HepG2 (cell line): ENCODE data around the gene ZC3H7B. TPM values are rescaled to one million over a fixed set of nuclear protein-coding genes. Genes with fewer than 3 reads are reported as not detected.

Experiments used
- ATAC-seq: fragments of 200-7000 bp; cut with Tn5 transposase; 3 replicates; pipeline ENCODE4 v1.9.1; 2020; ENCODE audit warnings: mild to moderate bottlenecking, moderate library complexity
- BruUV-seq: library from RNA; stranded (reverse); fragments of 400-500 nt; replicated peaks from 2 replicates; lab custom pipeline; 2021; lab: Mats Ljungman, UMichigan
- CTCF ChIA-PET: fragments of 300-600 bp; formaldehyde crosslinking; extraction: SDS; loops from one replicate; lab custom pipeline; 2021; ENCODE audit warnings: low total read pairs, inconsistent platforms, low intra/inter-chr PET ratio; lab: Yijun Ruan, JAX
- POLR2A ChIA-PET: fragments of 350-600 bp; sonication (Branson Sonifier 250); formaldehyde crosslinking; loops from one replicate; lab custom pipeline; 2020; ENCODE audit warnings: antibody characterized with exemption, inconsistent platforms; lab: Yijun Ruan, JAX
- DNase-seq: peaks from one replicate; pipeline ENCODE4 v3.0.0-alpha.2; 2015; ENCODE audit warnings: low spot score
- FAIRE-seq: peaks from 3 replicates; lab custom pipeline; 2011; peaks lifted over from hg19 to GRCh38; lab: Jason Lieb, UNC
- H2AFZ ChIP-seq: one replicate; pipeline ENCODE4 v1.6.1; 2011; ENCODE audit warnings: low read length, inconsistent platforms
- H3K27ac ChIP-seq: fragments of 300-600 bp; 3 replicates; pipeline ENCODE4 v1.8.0; 2011; ENCODE audit warnings: mixed run types, mild to moderate bottlenecking, mixed read lengths, low read length, inconsistent platforms; ENCODE audit not compliant: insufficient read depth; ENCODE audit errors: extremely low read length
- H3K27me3 ChIP-seq, 2 experiments: fragments of 200-600 bp in 1 of 2; 2 replicates in 1 of 2; 3 replicates in 1 of 2; pipeline versions ENCODE4 v1.6.0 to v1.8.0; 2011; ENCODE audit warnings: low read length in 2 of 2, mild to moderate bottlenecking in 2 of 2, moderate library complexity in 2 of 2, inconsistent platforms in 1 of 2; ENCODE audit not compliant: insufficient read depth in 2 of 2, control insufficient read depth in 1 of 2
- H3K36me3 ChIP-seq, 2 experiments: fragments of 200-600 bp in 1 of 2; replicated peaks in 1 of 2; 2 replicates in 1 of 2; 3 replicates in 1 of 2; pipeline versions ENCODE4 v1.5.1 to v1.8.0; 2011; ENCODE audit warnings: low read length in 2 of 2, inconsistent platforms in 1 of 2; ENCODE audit not compliant: insufficient read depth in 2 of 2, control insufficient read depth in 1 of 2
- H3K4me1 ChIP-seq: 2 replicates; pipeline ENCODE4 v1.5.1; 2012; ENCODE audit warnings: low read length, inconsistent platforms; ENCODE audit not compliant: insufficient read depth
- H3K4me2 ChIP-seq: 2 replicates; pipeline ENCODE4 v1.6.0; 2011; ENCODE audit warnings: low read depth, low read length, inconsistent platforms
- H3K4me3 ChIP-seq, 3 experiments: fragments of 200-600 bp in 1 of 3; sonication (generic), shearing (Covaris generic) in 1 of 3; replicated peaks in 1 of 3; 2 replicates each; pipeline ENCODE4 v1.5.1; 2011 to 2016; ENCODE audit warnings: low read length in 3 of 3, inconsistent platforms in 2 of 3, low read depth in 2 of 3, mild to moderate bottlenecking in 2 of 3, control low read depth in 1 of 3, mixed read lengths in 1 of 3; ENCODE audit not compliant: insufficient read depth in 1 of 3
- H3K79me2 ChIP-seq: one replicate; pipeline ENCODE4 v1.6.1; 2011; ENCODE audit warnings: low read length, inconsistent platforms; ENCODE audit not compliant: insufficient read depth
- H3K9ac ChIP-seq: 2 replicates; pipeline ENCODE4 v1.6.0; 2011; ENCODE audit warnings: mild to moderate bottlenecking, low read depth, low read length, inconsistent platforms; ENCODE audit not compliant: insufficient read depth
- H3K9me3 ChIP-seq: 2 replicates; pipeline ENCODE4 v1.5.1; 2012; ENCODE audit warnings: mild to moderate bottlenecking, low read length
- H4K20me1 ChIP-seq: 2 replicates; pipeline ENCODE4 v1.6.0; 2011; ENCODE audit warnings: inconsistent platforms, mild to moderate bottlenecking, low read length, moderate library complexity; ENCODE audit not compliant: insufficient read depth
- ATF3 ChIP-seq: sonication (generic); formaldehyde crosslinking; IDR thresholded peaks from 2 replicates; pipeline ENCODE4 v1.4.0; 2020; ENCODE audit warnings: missing genetic modification reagents
- CHCHD3 ChIP-seq: sonication (generic); formaldehyde crosslinking; IDR thresholded peaks from 2 replicates; pipeline ENCODE4 v1.8.0; 2022; ENCODE audit warnings: mild to moderate bottlenecking, missing genetic modification reagents, moderate library complexity
- KAT8 ChIP-seq: IDR thresholded peaks from 2 replicates; pipeline ENCODE4 v1.6.1; 2016; ENCODE audit warnings: missing genetic modification reagents, missing compliant biosample characterization
- KLF12 ChIP-seq: sonication (generic); formaldehyde crosslinking; IDR thresholded peaks from 2 replicates; pipeline ENCODE4 v1.4.0; 2020; ENCODE audit warnings: missing genetic modification reagents, borderline replicate concordance
- MAF1 ChIP-seq: sonication (generic); formaldehyde crosslinking; IDR thresholded peaks from 2 replicates; pipeline ENCODE4 v1.5.0; 2020; ENCODE audit warnings: missing genetic modification reagents, borderline replicate concordance
- NONO ChIP-seq, 2 experiments: fragments of 450-650 bp in 1 of 2; sonication (generic) in 1 of 2; formaldehyde crosslinking in 1 of 2; IDR thresholded peaks in 1 of 2; conservative IDR thresholded peaks in 1 of 2; 2 replicates each; pipeline versions ENCODE4 v1.6.1 to v1.8.0; 2017 to 2022; ENCODE audit warnings: mild to moderate bottlenecking in 1 of 2, missing genetic modification reagents in 1 of 2, moderate library complexity in 1 of 2
- RCOR2 ChIP-seq: IDR thresholded peaks from 2 replicates; pipeline ENCODE4 v1.6.1; 2016; ENCODE audit warnings: missing biosample characterization, missing genetic modification reagents
- RFX5 ChIP-seq: IDR thresholded peaks from 2 replicates; pipeline ENCODE4 v1.6.1; 2011; ENCODE audit warnings: low read depth, low read length, improper control_type of control experiment
- SNRNP70 ChIP-seq: fragments of 200-400 bp; formaldehyde crosslinking; IDR thresholded peaks from 2 replicates; pipeline ENCODE4 v1.6.1; 2017; ENCODE audit warnings: mild to moderate bottlenecking, low read depth, low read length, moderate library complexity
- XRCC5 ChIP-seq: fragments of 200-400 bp; formaldehyde crosslinking; optimal IDR thresholded peaks from 2 replicates; pipeline ENCODE3; 2017; ENCODE audit warnings: mild to moderate bottlenecking, low read length
- ZBTB1 ChIP-seq: sonication (generic); formaldehyde crosslinking; IDR thresholded peaks from 2 replicates; pipeline ENCODE4 v1.4.0; 2020; ENCODE audit warnings: missing genetic modification reagents, borderline replicate concordance
- ZFP1 ChIP-seq: IDR thresholded peaks from 2 replicates; pipeline ENCODE4 v1.6.1; 2016
- ZNF775 ChIP-seq: sonication (generic); formaldehyde crosslinking; IDR thresholded peaks from 2 replicates; pipeline ENCODE4 v1.4.0; 2020; ENCODE audit warnings: missing genetic modification reagents, mild to moderate bottlenecking, moderate library complexity, borderline replicate concordance
- ZSCAN31 ChIP-seq: sonication (generic); formaldehyde crosslinking; IDR thresholded peaks from 2 replicates; pipeline ENCODE4 v1.5.0; 2020; ENCODE audit warnings: low read depth, mild to moderate bottlenecking, missing genetic modification reagents
- WGBS: methylation state at CpG from one replicate; pipeline ENCODE4 v1.1.6; 2017; ENCODE audit warnings: low lambda C conversion rate; 5-methylcytosine and 5-hydroxymethylcytosine counted together
- in situ Hi-C: cut with HindIII; loops from 2 replicates; pipeline ENCODE4 v1.10.0; 2017; ENCODE audit warnings: low pct_unique_long_range_greater_than_20kb; ENCODE audit not compliant: extremely low pct_ligation_motif_present
- intact Hi-C: fragments of 100-400 bp; cut with micrococcal nuclease; formaldehyde crosslinking; loops from one replicate; pipeline ENCODE4 v1.10.0; 2022; ENCODE audit not compliant: unreplicated experiment
- polyA plus RNA-seq, 8 experiments: library from polyadenylated mRNA; depleted of rRNA in 3 of 8; stranded (reverse) in 7 of 8; unstranded in 1 of 8; fragments of >200 nt; fragmentation: Illumina TruSeq in 4 of 8; extraction: Trizol in 4 of 8; gene quantifications; 2 replicates each; pipeline versions ENCODE4 v1.2.1 to v1.2.3, GENCODE V29; 2011 to 2016; ENCODE audit warnings: low read depth in 4 of 8, missing spikeins in 1 of 8, mixed read lengths in 1 of 8; ENCODE audit not compliant: insufficient read depth in 1 of 8
- total RNA-seq, 5 experiments: library from RNA; depleted of rRNA; stranded (reverse); fragments of >200 nt; fragmentation: Illumina TruSeq; extraction: Trizol; gene quantifications; 2 replicates each; pipeline ENCODE4 v1.2.3, GENCODE V29; 2016; ENCODE audit warnings: low read depth in 1 of 5
- TF ChIP-seq, protein P1 (sequence below): sonication (generic); formaldehyde crosslinking; IDR thresholded peaks from 2 replicates; pipeline ENCODE4 v1.4.0; 2020; ENCODE audit warnings: missing genetic modification reagents, borderline replicate concordance
- TF ChIP-seq, protein P2 (sequence below): IDR thresholded peaks from 2 replicates; pipeline ENCODE4 v1.6.1; 2016; ENCODE audit warnings: control low read depth
- TF ChIP-seq, protein P3 (sequence below): sonication (generic); formaldehyde crosslinking; IDR thresholded peaks from 2 replicates; pipeline ENCODE4 v1.5.0; 2020; ENCODE audit warnings: mild to moderate bottlenecking, missing genetic modification reagents

Gene ZC3H7B
- total and polyA plus RNA-seq, 2 of the 13 experiments (the other 11 are each of a cell fraction or from before 2014, with no cell fraction given), result 26.4 to 37.2 TPM

GRCh38 chr22:41274856-41275255 lies 26.5 kb upstream of the ZC3H7B start:
- Histone ChIP-seq H3K4me1 (no peaks in the 10 kb centered on the region), H3K27me3 (no peaks in the 10 kb centered on the region), H3K79me2 (no peaks in the 10 kb centered on the region), H3K4me2 (no peak overlapping the region), H3K9ac (no peak overlapping the region), H3K36me3 (peaks cover 27 to 61% of the 10 kb centered on the region in 2 experiments; a peak in 4 of 5 replicates), H4K20me1 (no peaks in the 10 kb centered on the region), H3K4me3 (no peak overlapping the region), H3K27ac (no peak overlapping the region), H3K9me3 (no peaks in the 10 kb centered on the region), H2AFZ (no peak overlapping the region)
- no peak for FAIRE-seq
- intact Hi-C loops (no loop called here), in situ Hi-C loops (no loop called here)
- no peak for DNase-seq
- WGBS, result 100% methylated on average over 4 of the region's 4 CpGs
- BruUV-seq, result no TSS peak
- ChIA-PET CTCF (no interaction called here), POLR2A (interaction anchor here (1.0 kb wide), 1 partner anchor 14 kb away, joined by 3 read pairs; no protein-coding TSS in a partner anchor)
- no peak for ATAC-seq
- no peak for TF ChIP-seq ATF3 (CRISPR knock-in tag)
- no peak for TF ChIP-seq MAF1 (CRISPR knock-in tag)
- TF ChIP-seq, protein P1, sequence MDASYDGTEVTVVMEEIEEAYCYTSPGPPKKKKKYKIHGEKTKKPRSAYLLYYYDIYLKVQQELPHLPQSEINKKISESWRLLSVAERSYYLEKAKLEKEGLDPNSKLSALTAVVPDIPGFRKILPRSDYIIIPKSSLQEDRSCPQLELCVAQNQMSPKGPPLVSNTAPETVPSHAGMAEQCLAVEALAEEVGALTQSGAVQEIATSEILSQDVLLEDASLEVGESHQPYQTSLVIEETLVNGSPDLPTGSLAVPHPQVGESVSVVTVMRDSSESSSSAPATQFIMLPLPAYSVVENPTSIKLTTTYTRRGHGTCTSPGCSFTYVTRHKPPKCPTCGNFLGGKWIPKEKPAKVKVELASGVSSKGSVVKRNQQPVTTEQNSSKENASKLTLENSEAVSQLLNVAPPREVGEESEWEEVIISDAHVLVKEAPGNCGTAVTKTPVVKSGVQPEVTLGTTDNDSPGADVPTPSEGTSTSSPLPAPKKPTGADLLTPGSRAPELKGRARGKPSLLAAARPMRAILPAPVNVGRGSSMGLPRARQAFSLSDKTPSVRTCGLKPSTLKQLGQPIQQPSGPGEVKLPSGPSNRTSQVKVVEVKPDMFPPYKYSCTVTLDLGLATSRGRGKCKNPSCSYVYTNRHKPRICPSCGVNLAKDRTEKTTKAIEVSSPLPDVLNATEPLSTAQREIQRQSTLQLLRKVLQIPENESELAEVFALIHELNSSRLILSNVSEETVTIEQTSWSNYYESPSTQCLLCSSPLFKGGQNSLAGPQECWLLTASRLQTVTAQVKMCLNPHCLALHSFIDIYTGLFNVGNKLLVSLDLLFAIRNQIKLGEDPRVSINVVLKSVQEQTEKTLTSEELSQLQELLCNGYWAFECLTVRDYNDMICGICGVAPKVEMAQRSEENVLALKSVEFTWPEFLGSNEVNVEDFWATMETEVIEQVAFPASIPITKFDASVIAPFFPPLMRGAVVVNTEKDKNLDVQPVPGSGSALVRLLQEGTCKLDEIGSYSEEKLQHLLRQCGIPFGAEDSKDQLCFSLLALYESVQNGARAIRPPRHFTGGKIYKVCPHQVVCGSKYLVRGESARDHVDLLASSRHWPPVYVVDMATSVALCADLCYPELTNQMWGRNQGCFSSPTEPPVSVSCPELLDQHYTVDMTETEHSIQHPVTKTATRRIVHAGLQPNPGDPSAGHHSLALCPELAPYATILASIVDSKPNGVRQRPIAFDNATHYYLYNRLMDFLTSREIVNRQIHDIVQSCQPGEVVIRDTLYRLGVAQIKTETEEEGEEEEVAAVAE (CRISPR knock-in tag), result no peak
- no peak for TF ChIP-seq SNRNP70
- no peak for TF ChIP-seq ZBTB1
- TF ChIP-seq XRCC5, result no peak
- no peak for TF ChIP-seq ZNF775 (CRISPR knock-in tag)
- no peak for TF ChIP-seq KLF12 (CRISPR knock-in tag)
- no peak for TF ChIP-seq KAT8
- no peak for TF ChIP-seq CHCHD3 (CRISPR knock-in tag)
- TF ChIP-seq ZSCAN31, result no peak
- TF ChIP-seq ZFP1, result no peak
- TF ChIP-seq, protein P2, sequence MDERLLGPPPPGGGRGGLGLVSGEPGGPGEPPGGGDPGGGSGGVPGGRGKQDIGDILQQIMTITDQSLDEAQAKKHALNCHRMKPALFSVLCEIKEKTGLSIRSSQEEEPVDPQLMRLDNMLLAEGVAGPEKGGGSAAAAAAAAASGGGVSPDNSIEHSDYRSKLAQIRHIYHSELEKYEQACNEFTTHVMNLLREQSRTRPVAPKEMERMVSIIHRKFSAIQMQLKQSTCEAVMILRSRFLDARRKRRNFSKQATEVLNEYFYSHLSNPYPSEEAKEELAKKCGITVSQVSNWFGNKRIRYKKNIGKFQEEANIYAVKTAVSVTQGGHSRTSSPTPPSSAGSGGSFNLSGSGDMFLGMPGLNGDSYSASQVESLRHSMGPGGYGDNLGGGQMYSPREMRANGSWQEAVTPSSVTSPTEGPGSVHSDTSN (CRISPR knock-in tag), result no peak
- TF ChIP-seq NONO (IDR thresholded peaks at IDR 0.05), result no peak
- no peak for TF ChIP-seq NONO (CRISPR knock-in tag; conservative IDR thresholded peaks at IDR 0.05)
- TF ChIP-seq RCOR2, result no peak
- no peak for TF ChIP-seq RFX5
- TF ChIP-seq, protein P3, sequence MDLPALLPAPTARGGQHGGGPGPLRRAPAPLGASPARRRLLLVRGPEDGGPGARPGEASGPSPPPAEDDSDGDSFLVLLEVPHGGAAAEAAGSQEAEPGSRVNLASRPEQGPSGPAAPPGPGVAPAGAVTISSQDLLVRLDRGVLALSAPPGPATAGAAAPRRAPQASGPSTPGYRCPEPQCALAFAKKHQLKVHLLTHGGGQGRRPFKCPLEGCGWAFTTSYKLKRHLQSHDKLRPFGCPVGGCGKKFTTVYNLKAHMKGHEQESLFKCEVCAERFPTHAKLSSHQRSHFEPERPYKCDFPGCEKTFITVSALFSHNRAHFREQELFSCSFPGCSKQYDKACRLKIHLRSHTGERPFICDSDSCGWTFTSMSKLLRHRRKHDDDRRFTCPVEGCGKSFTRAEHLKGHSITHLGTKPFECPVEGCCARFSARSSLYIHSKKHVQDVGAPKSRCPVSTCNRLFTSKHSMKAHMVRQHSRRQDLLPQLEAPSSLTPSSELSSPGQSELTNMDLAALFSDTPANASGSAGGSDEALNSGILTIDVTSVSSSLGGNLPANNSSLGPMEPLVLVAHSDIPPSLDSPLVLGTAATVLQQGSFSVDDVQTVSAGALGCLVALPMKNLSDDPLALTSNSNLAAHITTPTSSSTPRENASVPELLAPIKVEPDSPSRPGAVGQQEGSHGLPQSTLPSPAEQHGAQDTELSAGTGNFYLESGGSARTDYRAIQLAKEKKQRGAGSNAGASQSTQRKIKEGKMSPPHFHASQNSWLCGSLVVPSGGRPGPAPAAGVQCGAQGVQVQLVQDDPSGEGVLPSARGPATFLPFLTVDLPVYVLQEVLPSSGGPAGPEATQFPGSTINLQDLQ (CRISPR knock-in tag), result no peak
